Sciatic nerve (tissue), 2 donors: ENCODE results near the gene KY. TPM values are rescaled to one million over a fixed set of nuclear protein-coding genes. Genes with fewer than 3 reads are reported as not detected.

ENCODE experiments used
- ATAC-seq: fragments of 200-7000 bp; cut with Tn5 transposase; one replicate; pipeline ENCODE4 v1.9.1; 2020; ENCODE audit warnings: mild to moderate bottlenecking, moderate library complexity
- DNase-seq: peaks from one replicate; pipeline ENCODE4 v3.0.0-alpha.2; 2020; ENCODE audit warnings: low spot score
- intact Hi-C: fragments of 100-400 bp; cut with DNase I; formaldehyde crosslinking; loops from one replicate; pipeline ENCODE4 v1.14.2; 2022
- total RNA-seq: library from RNA; stranded (reverse); fragmentation: NEBNext Ultra II Directional; extraction: Animal tissue kit (Norgen Biotek cat#: 25700); gene quantifications from one replicate; pipeline ENCODE4 v1.2.1, GENCODE V29; 2021
- donor health status: DM: no; HTN: no; CAD: no.
- donor health status: DM: no; HTN: no; CAD: no.

KY gene
- total RNA-seq, 1 donor from 2014 or later: 3.3 TPM

GRCh38 chr3:134625885-134626741 is 24.7 kb downstream of the KY start:
- ATAC-seq (no peak), DNase-seq (no peak)
- intact Hi-C loops: no loop called here

- intact Hi-C loops: no loop called here
- DNase-seq (no peak), ATAC-seq (no peak)
These were observed 25.4 kb downstream of the KY start for GRCh38 chr3:134625462-134625861.

- intact Hi-C loops: no loop called here
- DNase-seq: no peak
- ATAC-seq: peak; percentile 24
These were observed 26.1 kb downstream of the KY start for GRCh38 chr3:134624537-134625287.

GRCh38 chr3:134623615-134624245 is 27.1 kb downstream of the KY start:
- DNase-seq: no peak
- no peak for ATAC-seq

GRCh38 chr3:134622806-134623365 is 27.9 kb downstream of the KY start:
- intact Hi-C loops: no loop called here
- DNase-seq: no peak
- ATAC-seq: no peak

More at GRCh38 chr3:134623615-134624245, 27.1 kb downstream of the KY start:
- intact Hi-C loops: no loop called here

- intact Hi-C loops: no loop called here
- DNase-seq (no peak), ATAC-seq (no peak)
These were observed 29.0 kb downstream of the KY start for GRCh38 chr3:134621854-134622253.

DNA sequence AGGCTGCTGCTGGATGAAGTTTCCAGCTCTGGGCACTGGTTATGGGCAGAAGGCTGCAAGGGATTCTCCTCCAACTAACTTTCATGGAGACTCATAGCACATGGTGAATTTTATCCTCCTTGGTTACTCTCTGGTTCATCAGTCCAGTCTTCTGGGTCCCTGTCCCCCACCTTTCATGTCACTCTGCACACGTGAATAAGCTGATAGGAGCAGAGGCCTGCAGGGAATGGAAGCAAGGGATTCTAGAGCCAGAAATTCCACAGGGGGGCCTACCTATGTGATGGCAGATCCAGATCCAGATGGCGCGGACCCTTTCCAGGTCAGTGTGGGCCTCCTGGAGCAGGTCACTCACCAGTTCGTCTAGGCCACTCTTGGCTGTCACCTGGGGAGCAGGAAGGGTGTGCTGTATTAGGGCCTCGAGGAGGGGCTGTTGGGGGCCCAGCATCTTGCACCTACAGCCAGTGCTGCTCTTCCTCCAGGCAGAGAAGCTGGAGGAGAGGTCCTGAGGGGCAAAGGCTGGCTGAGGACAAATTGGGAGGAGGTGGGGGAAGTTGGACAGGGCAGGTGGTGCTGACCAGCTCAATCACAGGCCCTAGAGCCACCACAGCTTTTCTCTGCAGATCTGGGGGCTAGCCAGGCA is 30.2 kb downstream of the KY start:
- no peak for DNase-seq
- intact Hi-C loops: no loop called here
- no peak for ATAC-seq

- no peak for DNase-seq
- intact Hi-C loops: no loop called here
- no peak for ATAC-seq
These were observed 30.9 kb downstream of the KY start for GRCh38 chr3:134619884-134620445.

GRCh38 chr3:134619301-134619615 is 31.6 kb downstream of the KY start:
- DNase-seq: no peak
- ATAC-seq: no peak
- intact Hi-C loops: no loop called here

DNA sequence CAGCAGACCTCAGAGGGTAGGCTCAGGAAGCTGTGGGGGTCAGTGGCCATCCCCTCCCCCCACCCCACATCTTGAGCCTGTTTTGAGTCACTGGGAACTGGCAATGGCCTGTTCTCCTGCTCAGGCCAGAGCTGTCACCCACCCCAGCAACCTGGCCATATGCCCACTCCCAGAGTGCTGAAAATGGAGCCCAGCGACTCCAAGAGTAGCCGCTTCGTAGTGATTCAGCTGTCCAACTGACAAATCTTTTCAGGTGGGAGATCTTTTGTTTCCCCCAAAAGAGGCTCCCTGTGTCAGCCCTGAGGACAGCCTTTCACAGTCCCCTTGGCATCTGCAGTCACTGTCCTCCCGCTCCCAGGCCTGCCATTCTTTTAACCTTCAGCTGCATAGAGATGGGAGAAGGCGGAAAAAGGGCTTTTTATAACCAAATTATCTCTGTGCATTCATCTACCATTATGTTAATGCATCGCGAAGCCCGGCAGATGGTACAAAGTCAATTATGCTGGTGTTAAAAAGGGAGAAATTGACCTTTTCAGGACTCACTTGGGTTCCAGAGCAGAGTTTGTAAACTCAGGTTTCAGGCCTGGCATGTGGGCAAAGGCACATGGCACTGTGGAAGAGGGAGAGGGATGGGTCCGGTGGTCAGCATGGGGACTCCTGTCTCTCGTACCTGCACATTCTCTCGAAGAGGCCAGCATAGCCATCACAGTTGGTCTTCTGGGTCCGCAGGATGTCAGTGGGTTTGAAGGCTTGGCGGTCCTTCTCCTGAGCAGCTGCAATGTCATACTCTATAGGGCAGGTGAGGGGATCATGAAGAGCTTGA is 32.1 kb downstream of the KY start:
- intact Hi-C loops: no loop called here
- no peak for ATAC-seq
- DNase-seq: no peak

- intact Hi-C loops: no loop called here
- DNase-seq (no peak), ATAC-seq (no peak)
These were observed 33.0 kb downstream of the KY start for GRCh38 chr3:134617608-134618477.

GRCh38 chr3:134615743-134616142 is 35.1 kb downstream of the KY start:
- DNase-seq (no peak), ATAC-seq (no peak)
- intact Hi-C loops: no loop called here

DNA sequence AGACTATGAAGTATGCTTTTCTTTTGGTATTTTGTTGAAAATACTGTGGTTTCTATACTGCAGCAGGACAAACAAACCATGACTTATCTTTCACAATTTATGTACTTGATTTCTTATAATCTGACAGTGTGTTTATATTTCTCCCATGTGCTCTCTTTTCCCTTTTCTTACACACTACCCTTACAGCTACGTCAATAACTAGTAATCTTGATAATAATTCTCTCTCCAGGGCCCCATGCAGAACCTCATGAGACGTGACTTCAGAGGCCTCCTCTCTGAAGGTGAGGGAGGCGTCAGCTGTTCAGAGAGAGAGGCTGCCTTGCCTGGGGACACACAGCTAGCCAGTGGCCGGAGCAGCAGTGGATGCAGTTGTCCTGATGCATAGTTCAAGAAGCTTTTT is 35.9 kb downstream of the KY start:
- no peak for DNase-seq
- intact Hi-C loops: no loop called here
- no peak for ATAC-seq

DNA sequence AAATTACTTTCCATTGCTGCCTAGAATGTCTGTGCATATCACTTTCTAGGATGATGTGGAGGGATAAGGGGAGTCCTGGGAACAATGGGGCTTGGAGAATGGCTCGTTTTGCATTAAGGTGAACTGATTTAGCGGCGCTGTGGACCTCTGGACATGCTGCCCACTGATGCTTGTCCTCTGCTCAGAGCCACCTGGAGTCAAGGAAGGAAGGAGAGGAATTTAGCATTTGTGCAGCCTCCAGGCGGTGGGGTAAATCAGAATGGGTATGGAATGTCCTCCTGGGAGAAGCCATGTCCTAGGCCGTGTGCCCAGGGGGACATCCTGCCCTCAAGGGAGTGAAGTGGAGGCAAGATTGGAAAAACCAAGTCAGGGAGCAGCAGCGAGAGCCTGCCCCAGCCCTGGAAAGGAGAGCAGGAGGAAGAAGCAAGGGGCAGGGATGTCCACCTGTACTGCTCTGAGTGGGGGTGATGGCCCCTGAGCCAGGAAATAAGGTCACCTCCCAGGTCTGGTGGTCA is 37.8 kb downstream of the KY start:
- intact Hi-C loops: no loop called here
- ATAC-seq (no peak), DNase-seq (no peak)

DNA sequence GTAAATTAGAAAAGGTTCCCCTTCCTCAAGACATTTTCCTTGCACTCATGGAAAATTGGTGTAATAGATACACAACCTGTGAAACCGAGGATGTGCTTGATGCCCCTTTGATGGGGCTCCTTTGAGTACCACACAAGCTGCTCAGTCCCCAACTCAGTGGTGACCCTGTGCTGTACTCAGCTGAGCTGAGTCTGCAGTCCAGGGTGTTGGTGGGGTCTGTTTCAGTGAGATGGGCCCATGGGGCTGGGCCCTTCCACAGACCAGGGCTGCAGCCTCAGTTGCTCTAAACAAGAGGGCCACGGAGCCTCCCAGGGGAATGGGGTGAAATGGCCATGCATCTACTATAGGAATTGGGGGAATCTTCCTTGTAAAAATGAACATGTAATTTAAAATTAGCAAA is 39.3 kb downstream of the KY start:
- DNase-seq (no peak), ATAC-seq (no peak)
- intact Hi-C loops: no loop called here

GRCh38 chr3:134610432-134611385 is 40.1 kb downstream of the KY start:
- intact Hi-C loops: no loop called here
- ATAC-seq (no peak), DNase-seq (no peak)
